Measurements from ENCODE around the gene XIRP2.

XIRP2 gene

DNA sequence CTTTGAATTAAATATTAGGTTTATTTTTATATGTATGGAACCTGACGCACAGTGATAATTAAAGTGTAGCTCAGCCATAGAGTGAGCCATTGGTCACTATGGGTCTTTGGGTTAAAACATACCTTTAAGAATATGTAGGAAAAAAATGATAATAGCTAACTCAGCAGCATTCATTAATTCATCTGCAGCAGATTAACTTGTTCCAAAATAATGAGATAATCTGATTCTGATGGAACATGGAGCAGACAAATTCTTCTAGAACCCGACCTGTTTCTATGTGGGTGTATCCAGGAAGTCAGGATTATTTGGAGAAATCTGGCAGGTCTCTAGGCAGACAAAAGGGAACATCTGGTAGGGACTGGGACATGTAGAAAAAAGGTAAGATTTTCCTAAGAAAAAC lies at the start of gene XIRP2:
Gene XIRP2 (plus strand): TSS at position 301 of the 400 bp plus-strand sequence. CDS start 15,003 bp downstream, outside the sequence.
- no peak for DNase-seq

DNA sequence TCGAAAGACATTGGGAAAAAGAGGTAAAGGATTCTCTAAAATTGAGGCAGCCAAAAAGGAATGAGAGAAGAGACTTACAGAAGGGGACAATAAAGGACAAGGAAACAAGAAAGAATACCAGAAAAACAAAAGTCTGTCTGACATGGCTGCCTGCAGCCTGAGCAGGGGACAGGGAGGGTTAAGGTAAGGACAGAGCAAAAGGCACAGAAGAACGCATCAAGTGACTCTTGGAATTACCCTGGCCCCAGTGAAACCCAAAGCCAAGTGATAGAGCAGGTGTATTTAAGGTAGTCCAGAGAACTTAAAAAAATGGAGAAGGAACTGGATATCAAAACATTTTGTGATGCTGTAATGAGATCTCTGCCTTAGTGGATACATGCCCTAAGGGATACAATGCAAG lies 47.1 kb upstream of the XIRP2 start:
- no peak for DNase-seq

GRCh38 chr2:166841679-166842078 lies 46.6 kb upstream of the XIRP2 start:
- no peak for DNase-seq

- DNase-seq, result no peak
Measured at GRCh38 chr2:166844111-166844510, 44.2 kb upstream of the XIRP2 start.

DNA sequence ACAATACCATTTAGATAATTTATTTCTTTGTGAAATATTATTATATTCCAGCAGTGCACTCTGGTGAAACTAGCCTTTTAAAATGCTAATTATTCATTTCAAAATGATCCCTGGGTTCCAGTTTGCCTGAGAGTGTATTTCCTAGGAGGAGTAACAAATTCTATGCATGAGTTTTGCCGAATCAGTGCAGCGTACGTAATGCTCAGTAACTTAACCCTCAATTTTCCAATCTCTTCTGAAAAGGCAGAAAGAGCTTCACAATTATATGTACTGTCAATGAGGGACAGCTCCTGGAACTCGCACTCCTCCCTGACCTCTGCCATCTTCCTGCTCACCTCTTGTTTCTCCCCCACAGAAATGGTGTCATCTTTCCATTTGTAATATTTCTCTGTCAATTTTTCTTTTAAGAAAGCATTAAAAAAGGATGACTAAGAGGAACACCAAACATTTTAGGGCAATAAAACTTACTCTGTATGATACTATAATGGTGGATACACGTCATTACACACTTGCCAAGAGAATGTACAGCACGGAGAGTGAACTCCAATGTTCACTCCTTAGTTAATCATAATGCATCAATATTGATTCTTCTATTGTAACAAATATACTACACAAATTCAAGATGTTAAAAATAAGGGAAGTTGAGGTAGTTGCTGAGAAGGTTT lies 25.7 kb upstream of the XIRP2 start:
- DNase-seq, result no peak

GRCh38 chr2:166867874-166868514 lies 20.3 kb upstream of the XIRP2 start:
- no peak for DNase-seq

GRCh38 chr2:166870346-166870745 lies 17.9 kb upstream of the XIRP2 start:
- DNase-seq, result no peak

DNA sequence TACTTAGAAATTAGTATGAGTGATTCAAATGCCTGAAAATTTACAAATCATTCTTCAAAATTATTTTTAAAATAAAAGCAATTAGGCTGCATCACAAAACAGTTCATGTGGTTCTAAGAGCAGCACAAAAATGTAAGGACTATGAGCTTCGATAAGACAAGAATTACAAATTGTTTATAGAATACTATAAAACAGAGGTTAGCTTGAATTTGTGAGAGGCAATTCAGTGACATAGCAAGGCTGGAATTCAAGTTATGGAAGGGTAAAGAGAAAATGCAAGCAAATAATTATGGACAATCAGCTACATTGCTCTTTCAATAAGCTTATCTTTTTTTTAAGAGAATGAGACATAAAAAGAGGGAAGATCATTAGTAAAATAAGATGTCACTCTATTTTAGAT lies 7.1 kb upstream of the XIRP2 start:
- DNase-seq, result no peak

DNA sequence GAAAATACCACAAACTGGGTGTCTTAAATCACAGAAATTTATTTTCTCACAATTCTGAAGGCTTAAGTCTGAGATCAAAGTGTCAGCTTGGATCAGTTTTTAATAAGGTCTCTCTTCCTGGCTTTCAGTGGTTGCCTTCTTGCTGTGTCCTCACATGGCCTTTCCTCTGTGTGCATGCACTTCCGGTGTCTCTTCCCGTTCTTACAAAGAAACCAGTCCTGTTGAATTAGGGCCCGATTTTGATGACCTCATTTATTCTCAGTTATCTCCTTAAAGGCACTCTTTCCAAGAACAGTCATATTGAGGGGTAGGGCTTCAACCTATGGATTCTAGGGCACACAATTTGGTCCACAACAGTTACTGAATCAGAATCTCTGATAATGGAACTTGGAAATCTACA lies 5.4 kb upstream of the XIRP2 start:
- DNase-seq, result no peak

DNA sequence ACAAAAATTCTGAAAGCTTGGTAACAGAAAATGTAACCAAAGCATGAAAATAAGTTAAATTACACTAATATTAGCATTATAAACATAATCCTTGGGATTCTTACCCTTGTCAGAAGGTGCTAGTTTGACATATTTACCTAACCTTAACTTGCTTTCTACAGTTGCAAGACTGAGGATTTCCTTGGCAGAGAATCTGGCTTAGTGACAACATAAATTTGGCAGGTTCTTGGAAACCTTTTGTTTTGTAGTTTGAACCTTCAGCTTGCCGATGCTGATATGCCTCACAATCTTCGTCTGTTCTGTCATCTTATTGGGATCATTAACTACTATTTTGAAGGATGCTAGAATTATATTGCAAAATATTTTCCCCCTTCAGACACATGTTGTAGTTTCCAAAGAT lies 3.4 kb downstream of the XIRP2 start:
- no peak for DNase-seq

DNA sequence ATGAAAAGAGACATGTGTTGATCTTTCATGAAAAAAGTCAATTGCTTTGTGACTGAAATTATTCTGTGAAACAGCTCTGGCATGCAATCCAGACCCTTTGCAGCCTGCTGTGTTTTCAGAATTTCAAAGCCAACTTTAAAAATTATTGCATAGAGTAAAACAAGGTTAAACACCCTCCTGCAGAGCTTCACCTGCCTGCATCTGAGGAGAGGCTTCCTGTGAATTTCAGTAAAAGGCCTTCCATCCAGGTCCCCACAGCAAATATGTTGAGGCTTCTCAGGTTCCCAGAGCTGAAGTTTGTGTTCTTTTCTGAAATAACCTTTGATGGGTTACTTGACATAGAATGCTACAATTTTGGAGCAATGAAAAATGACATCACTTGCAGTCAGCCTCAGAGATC lies 4.1 kb downstream of the XIRP2 start:
- no peak for DNase-seq

DNA sequence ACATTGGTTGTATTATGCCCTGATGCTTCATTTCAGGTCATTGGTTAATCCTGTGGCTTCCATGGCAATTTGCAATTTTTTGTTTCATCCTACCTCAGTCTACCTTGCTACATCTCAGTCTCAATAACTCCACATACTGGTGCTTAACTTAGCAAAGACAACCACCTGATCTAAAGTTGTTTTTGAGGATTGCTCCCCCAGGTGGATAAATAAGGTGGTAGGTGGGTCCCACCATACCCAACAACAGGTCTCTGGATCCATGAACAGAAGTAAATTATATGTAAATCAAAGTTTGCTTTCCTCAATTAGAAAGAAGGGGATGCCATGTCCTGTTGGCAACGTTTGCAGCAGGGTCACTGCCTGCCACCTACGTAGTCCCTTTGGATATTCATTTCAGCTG lies 7.0 kb downstream of the XIRP2 start:
- DNase-seq, result no peak

GRCh38 chr2:166897666-166898065 lies 9.4 kb downstream of the XIRP2 start:
- DNase-seq, result no peak

DNA sequence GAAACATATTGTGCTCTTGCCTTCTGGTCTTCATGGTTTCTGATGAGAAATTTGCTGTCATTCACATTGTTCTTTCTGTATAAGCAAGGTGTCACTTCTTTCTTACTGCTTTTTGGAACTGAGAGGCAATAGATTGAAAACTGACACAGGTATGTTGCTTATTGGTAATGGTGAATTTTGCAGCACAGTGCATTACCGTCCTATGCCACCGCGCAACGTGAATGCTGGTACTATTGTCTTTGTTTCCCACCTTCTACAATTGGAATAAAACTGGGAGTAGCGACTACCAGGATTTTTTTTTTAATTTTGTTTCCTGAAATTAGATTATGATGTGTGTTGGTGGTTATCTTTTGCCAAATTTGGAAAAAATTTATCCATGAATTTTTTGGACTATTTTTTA lies 11.4 kb downstream of the XIRP2 start:
- DNase-seq, result no peak

DNA sequence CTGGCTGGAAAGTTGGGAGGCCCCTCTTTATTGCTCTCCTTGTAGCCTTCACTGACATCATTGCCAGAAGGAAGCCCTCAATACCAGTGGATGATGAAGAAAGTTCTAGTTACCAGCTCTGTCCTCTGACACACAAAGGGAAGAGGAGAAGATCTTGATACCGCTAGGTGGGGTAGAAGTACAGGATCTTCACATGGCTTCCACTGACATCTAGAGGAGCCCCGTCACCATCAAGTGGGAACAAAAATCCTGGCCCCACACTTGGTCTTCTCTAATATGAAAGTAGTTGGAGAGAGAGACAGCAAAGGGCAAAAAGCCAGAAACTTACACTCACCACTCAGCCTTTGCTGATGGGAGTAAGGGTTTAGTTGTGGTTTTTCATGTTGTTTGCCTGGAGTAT lies 12.4 kb downstream of the XIRP2 start:
- no peak for DNase-seq

GRCh38 chr2:166901336-166901735 lies 13.1 kb downstream of the XIRP2 start:
- DNase-seq, result no peak

GRCh38 chr2:166916987-166917386 lies 28.7 kb downstream of the XIRP2 start:
- DNase-seq, result no peak

GRCh38 chr2:166917415-166917814 lies 29.1 kb downstream of the XIRP2 start:
- no peak for DNase-seq

GRCh38 chr2:166921261-166921896 lies 33.1 kb downstream of the XIRP2 start:
- no peak for DNase-seq

DNA sequence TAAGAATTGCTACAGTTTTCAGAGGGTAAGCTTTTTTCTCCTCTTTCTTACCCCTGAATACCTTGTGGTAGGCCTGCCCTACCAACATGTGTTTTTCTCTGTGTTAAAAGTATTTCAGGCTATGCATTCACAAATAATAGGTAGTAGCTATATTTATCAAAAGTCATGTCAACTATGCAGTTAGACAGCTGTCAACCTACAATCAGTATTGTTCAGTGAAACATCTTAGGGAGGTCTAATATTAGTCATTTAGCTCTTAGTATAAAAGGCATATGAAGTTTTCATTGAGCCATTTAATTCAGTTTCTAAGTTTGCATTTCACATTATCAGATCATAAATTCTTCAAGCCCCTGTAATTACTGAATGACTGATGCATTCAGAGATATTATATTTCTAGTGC lies 36.7 kb downstream of the XIRP2 start:
- DNase-seq, result no peak

DNA sequence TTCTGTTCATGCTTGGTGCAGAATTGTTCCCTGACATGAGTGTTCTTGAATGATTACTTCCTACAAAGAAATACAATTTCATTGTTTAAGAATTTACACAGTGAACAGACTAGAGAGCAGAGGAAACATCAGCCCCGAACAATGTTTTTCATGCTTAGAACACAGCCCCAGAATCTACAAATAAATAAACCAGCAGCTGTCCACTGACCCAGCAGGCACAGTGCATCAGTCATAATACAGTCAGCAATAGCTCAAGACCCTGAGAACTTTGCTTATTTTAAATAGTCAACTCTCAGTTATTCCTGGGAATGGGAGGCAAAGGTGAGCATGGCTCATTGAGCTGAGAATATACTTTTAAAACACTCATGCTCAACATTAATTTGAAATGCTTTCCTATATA lies 38.4 kb downstream of the XIRP2 start:
- no peak for DNase-seq

DNA sequence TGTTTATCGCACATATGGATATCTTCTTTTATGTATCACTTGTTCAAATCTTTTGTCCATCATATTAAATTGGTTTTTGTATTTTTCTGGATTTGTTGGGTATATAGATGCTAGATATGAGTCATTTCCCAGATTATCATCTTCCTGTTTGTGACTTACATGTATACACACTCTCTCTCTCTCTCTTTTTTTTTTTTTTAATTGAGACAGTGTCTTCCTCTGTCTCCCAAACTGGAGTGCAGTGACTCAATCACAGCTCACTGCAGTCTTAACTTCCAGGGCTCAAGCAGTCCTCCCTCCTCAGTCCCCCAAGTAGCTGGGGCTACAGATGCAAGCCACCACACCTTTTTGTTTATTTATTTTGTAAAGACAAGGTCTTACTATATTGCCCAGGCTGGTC lies 43.8 kb downstream of the XIRP2 start:
- no peak for DNase-seq

- DNase-seq, result no peak
Measured at GRCh38 chr2:166934817-166935216, 46.5 kb downstream of the XIRP2 start.

GRCh38 chr2:166942377-166942776 lies 54.1 kb downstream of the XIRP2 start:
- DNase-seq, result no peak

DNA sequence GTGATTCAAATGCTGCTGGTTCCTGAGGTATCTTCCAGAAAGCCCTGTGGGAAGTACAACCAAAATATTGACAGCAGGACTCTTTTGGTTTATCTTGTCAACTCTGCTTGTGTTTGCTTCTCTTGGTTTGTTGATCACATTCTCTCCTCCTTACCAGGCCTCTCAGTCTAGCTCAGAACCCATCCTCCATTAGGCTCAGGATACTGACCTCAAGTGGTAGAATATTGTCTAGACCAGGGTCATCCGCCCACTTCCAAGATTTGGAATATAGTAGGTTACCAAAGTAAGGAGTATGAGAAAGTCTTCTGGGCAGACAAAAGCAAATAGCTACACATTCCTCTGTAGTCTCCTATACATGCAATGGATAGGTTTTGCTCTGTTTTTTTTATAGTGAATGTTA lies 56.6 kb downstream of the XIRP2 start:
- no peak for DNase-seq
